Erythroblast (primary cell): ENCODE data around the gene IQCH.

Experiments used
- GATA1 ChIP-seq: IDR thresholded peaks from 2 replicates; pipeline ENCODE4 v1.6.1; 2011; ENCODE audit warnings: low read depth, mild to moderate bottlenecking, control low read depth, low read length, moderate library complexity
- POLR2A ChIP-seq: IDR thresholded peaks from 2 replicates; pipeline ENCODE4 v1.6.1; 2011; ENCODE audit warnings: mild to moderate bottlenecking, low read length

- no peak for TF ChIP-seq POLR2A
- TF ChIP-seq GATA1, result no peak
Observed at GRCh38 chr15:67381416-67382045, 126.9 kb downstream of the IQCH start.
